Stimulated activated naive CD4-positive, alpha-beta T cell treated with Interleukin-2 at 50 U/mL for 16 hours (primary cell): ENCODE data around the gene FMOD.

ENCODE experiments used
- DNase-seq: peaks from one replicate; lab custom pipeline; 2025; lab: John Stamatoyannopoulos, UW

FMOD gene

GRCh38 chr1:203360547-203361185, 9.7 kb upstream of the FMOD start:
- DNase-seq = no peak

GRCh38 chr1:203359010-203359571, 8.2 kb upstream of the FMOD start:
- DNase-seq = no peak

- DNase-seq = no peak
Measured at GRCh38 chr1:203354246-203354645, 3.3 kb upstream of the FMOD start.

GRCh38 chr1:203353486-203353885, 2.6 kb upstream of the FMOD start:
- DNase-seq = no peak

GRCh38 chr1:203349773-203350524, 973 bp downstream of the FMOD start:
- no peak for DNase-seq

- no peak for DNase-seq
Measured at GRCh38 chr1:203349166-203349565, 1.8 kb downstream of the FMOD start.

- DNase-seq = no peak
Measured at GRCh38 chr1:203346769-203347102, 4.2 kb downstream of the FMOD start.

GRCh38 chr1:203346060-203346768, 4.7 kb downstream of the FMOD start:
- DNase-seq = no peak

- no peak for DNase-seq
Measured at GRCh38 chr1:203343956-203344754, 6.8 kb downstream of the FMOD start.

- DNase-seq = peak; percentile 20
Measured at GRCh38 chr1:203342192-203342940, 8.6 kb downstream of the FMOD start.

- peak; percentile 38 for DNase-seq
Measured at GRCh38 chr1:203340112-203340790, 10.7 kb downstream of the FMOD start.

- DNase-seq = peak; percentile 51
Measured at GRCh38 chr1:203338335-203339036, 12.4 kb downstream of the FMOD start.

GRCh38 chr1:203336097-203336496, 14.8 kb downstream of the FMOD start:
- no peak for DNase-seq

GRCh38 chr1:203335503-203335902, 15.4 kb downstream of the FMOD start:
- DNase-seq = no peak

GRCh38 chr1:203331224-203331623, 19.7 kb downstream of the FMOD start:
- no peak for DNase-seq

- DNase-seq = no peak
Measured at GRCh38 chr1:203328714-203329122, 22.2 kb downstream of the FMOD start.

- DNase-seq = peak; percentile 71
Measured at GRCh38 chr1:203327684-203328457, 23.1 kb downstream of the FMOD start.

GRCh38 chr1:203326830-203327683, 23.9 kb downstream of the FMOD start:
- peak; percentile 95 for DNase-seq
